Thyroid gland (tissue), 4 donors: ENCODE data around the gene EGFL6.

Experiments
- POLR2A ChIP-seq, 2 donors: fragments of 450-650 bp; IDR thresholded peaks; one replicate each; pipeline ENCODE4 v1.6.1; 2017; ENCODE audit warnings: antibody characterized with exemption in 2 of 2, mild to moderate bottlenecking in 2 of 2, moderate library complexity in 1 of 2
- TF ChIP-seq, protein P1 (sequence below), 6 experiments: fragments of 200-600 bp in 3 of 6; fragments of 450-650 bp in 3 of 6; sonication (generic) in 3 of 6; IDR thresholded peaks; one replicate each; pipeline ENCODE4 v1.5.1; 2016 to 2019; ENCODE audit warnings: antibody characterized with exemption in 6 of 6, mild to moderate bottlenecking in 2 of 6, inconsistent platforms in 1 of 6, moderate library complexity in 1 of 6

DNA sequence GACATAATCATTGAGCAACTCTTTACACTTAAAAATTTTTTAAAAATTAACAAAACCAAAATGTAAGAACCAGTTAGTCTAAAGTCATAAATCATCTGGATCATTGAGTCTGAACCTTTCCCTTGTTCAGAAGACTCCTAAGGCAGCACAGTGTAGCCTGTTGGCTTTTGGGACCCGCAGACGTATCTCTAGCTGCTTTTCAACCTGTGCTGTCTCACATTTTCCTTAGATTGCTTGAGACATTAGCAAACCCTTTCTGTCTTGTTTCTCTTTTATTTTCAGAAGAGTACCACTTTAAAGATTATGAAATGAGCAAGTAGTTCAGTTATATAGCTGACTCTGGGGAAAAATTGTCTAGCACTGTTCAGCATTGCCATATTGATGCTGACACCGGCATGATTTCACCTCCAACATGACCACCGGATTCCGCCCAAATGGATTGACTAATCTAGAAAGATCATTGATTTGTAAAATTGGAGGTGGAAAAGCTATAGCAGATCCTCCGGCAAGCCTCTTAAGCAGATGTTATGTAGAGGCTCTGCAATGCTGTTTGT lies 92.4 kb downstream of the EGFL6 start:
- TF ChIP-seq, protein P1, sequence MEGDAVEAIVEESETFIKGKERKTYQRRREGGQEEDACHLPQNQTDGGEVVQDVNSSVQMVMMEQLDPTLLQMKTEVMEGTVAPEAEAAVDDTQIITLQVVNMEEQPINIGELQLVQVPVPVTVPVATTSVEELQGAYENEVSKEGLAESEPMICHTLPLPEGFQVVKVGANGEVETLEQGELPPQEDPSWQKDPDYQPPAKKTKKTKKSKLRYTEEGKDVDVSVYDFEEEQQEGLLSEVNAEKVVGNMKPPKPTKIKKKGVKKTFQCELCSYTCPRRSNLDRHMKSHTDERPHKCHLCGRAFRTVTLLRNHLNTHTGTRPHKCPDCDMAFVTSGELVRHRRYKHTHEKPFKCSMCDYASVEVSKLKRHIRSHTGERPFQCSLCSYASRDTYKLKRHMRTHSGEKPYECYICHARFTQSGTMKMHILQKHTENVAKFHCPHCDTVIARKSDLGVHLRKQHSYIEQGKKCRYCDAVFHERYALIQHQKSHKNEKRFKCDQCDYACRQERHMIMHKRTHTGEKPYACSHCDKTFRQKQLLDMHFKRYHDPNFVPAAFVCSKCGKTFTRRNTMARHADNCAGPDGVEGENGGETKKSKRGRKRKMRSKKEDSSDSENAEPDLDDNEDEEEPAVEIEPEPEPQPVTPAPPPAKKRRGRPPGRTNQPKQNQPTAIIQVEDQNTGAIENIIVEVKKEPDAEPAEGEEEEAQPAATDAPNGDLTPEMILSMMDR (IDR thresholded peaks at IDR 0.05): no peak
- no peak for TF ChIP-seq POLR2A (IDR thresholded peaks at IDR 0.05)
